Right lobe of liver (tissue), 4 donors: ENCODE measurements around the gene ST8SIA6.

ENCODE experiments used
- CTCF ChIP-seq, 4 donors: fragments of 200-600 bp in 3 of 4; fragments of 450-650 bp in 1 of 4; IDR thresholded peaks; one replicate each; pipeline versions ENCODE4 v1.5.1 to v1.8.0; 2016 to 2022; ENCODE audit warnings: antibody characterized with exemption in 4 of 4, mild to moderate bottlenecking in 2 of 4
- POLR2A ChIP-seq: fragments of 450-650 bp; IDR thresholded peaks from one replicate; pipeline ENCODE4 v1.6.1; 2017; ENCODE audit warnings: antibody characterized with exemption, mild to moderate bottlenecking
- donor health status: DM: no; HTN: no; CAD: no.
- donor health status: DM: no; HTN: no; CAD: no.
- donor health status: DM: no; HTN: yes; CAD: no.

GRCh38 chr10:17386616-17387075 lies 67.7 kb downstream of the ST8SIA6 start:
- TF ChIP-seq CTCF (IDR thresholded peaks at IDR 0.05) (no peak), POLR2A (no peak)
